Astrocyte (in vitro differentiated cells and primary cell): Measurements from ENCODE around the gene PPFIBP1.

ENCODE experiments used
- CTCF ChIP-seq: IDR thresholded peaks from 2 replicates; pipeline ENCODE4 v1.5.1; 2011; ENCODE audit warnings: low read depth, mild to moderate bottlenecking, inconsistent platforms, low read length, moderate library complexity; ENCODE audit not compliant: insufficient read depth
- EZH2 ChIP-seq: IDR thresholded peaks from 2 replicates; pipeline ENCODE4 v1.6.1; 2012; ENCODE audit warnings: mild to moderate bottlenecking, low read length, inconsistent platforms; ENCODE audit not compliant: insufficient read depth

- no peak for TF ChIP-seq CTCF
- TF ChIP-seq EZH2 = no peak
Observed at GRCh38 chr12:27524494-27524835, 459 bp downstream of the PPFIBP1 start.
